Measurements from ENCODE around the gene ADAMTS15. TPM values are rescaled to one million over a fixed set of nuclear protein-coding genes. Genes with fewer than 3 reads are reported as not detected.

The ADAMTS15 gene
- total RNA-seq, 3 donors from 2014 or later, result 1.8 to 7.8 (median 3.5) TPM

GRCh38 chr11:130415731-130416529 is 32.5 kb upstream of the ADAMTS15 start:
- Histone ChIP-seq H3K4me1 (ENCODE audit: low read depth) (no peaks in the 10 kb centered on the region), H3K9me3 (no peaks in the 10 kb centered on the region), H3K36me3 (ENCODE audit: low read depth) (no peaks in the 10 kb centered on the region), H3K4me3 (no peak overlapping the region)
- TF ChIP-seq CTCF (IDR thresholded peaks at IDR 0.05), result no peak
- ATAC-seq, result no peak
- intact Hi-C loops (cut with DNase I, micrococcal nuclease), result no loop called here
- DNase-seq, result no peak

- Histone ChIP-seq H3K9me3 (no peaks in the 10 kb centered on the region), H3K4me1 (ENCODE audit: low read depth) (no peaks in the 10 kb centered on the region), H3K36me3 (ENCODE audit: low read depth) (no peaks in the 10 kb centered on the region), H3K4me3 (no peak overlapping the region)
- no peak for TF ChIP-seq CTCF (IDR thresholded peaks at IDR 0.05)
- DNase-seq, result no peak
- ATAC-seq, result no peak
- intact Hi-C loops (cut with DNase I, micrococcal nuclease), result no loop called here
Observed at GRCh38 chr11:130416530-130416882, 31.9 kb upstream of the ADAMTS15 start.

- intact Hi-C loops (cut with DNase I, micrococcal nuclease), result no loop called here
- H3K9me3 ChIP-seq, result no peaks in the 10 kb centered on the region
- no peaks in the 10 kb centered on the region for H3K36me3 ChIP-seq (ENCODE audit: low read depth)
- no peak for TF ChIP-seq CTCF (IDR thresholded peaks at IDR 0.05)
- ATAC-seq (no peak), DNase-seq (no peak)
- no peak overlapping the region for H3K4me3 ChIP-seq
- H3K4me1 ChIP-seq (ENCODE audit: low read depth), result no peaks in the 10 kb centered on the region
Observed at GRCh38 chr11:130416906-130417305, 31.5 kb upstream of the ADAMTS15 start.

- no peak for TF ChIP-seq CTCF (IDR thresholded peaks at IDR 0.05)
- DNase-seq, result no peak
- intact Hi-C loops (cut with DNase I, micrococcal nuclease), result no loop called here
Observed at GRCh38 chr11:130418210-130418609, 30.2 kb upstream of the ADAMTS15 start.

GRCh38 chr11:130418756-130419155 is 29.7 kb upstream of the ADAMTS15 start:
- ATAC-seq (no peak), DNase-seq (no peak)
- no peak overlapping the region for H3K4me3 ChIP-seq
- no peaks in the 10 kb centered on the region for H3K4me1 ChIP-seq (ENCODE audit: low read depth)
- no peaks in the 10 kb centered on the region for H3K9me3 ChIP-seq
- no peak for TF ChIP-seq CTCF (IDR thresholded peaks at IDR 0.05)
- no peaks in the 10 kb centered on the region for H3K36me3 ChIP-seq (ENCODE audit: low read depth)
- intact Hi-C loops (cut with DNase I, micrococcal nuclease), result no loop called here

More at GRCh38 chr11:130418210-130418609, 30.2 kb upstream of the ADAMTS15 start:
- no peak overlapping the region for H3K4me3 ChIP-seq
- no peaks in the 10 kb centered on the region for H3K4me1 ChIP-seq (ENCODE audit: low read depth)
- ATAC-seq, result no peak
- no peaks in the 10 kb centered on the region for H3K9me3 ChIP-seq
- H3K36me3 ChIP-seq (ENCODE audit: low read depth), result no peaks in the 10 kb centered on the region

Data from mucosa of descending colon (tissue), 3 donors.